ENCODE data around the gene CCDC192. TPM values are rescaled to one million over a fixed set of nuclear protein-coding genes. Genes with fewer than 3 reads are reported as not detected.
A peak's percentile ranks its signal among the peaks of the same experiment; 100 is the strongest.

CCDC192 gene
- total RNA-seq, 1 donor from 2014 or later = not detected

GRCh38 chr5:127940854-127941253 is 237.7 kb downstream of the CCDC192 start:
- Mint-ChIP-seq H3K4me1 (peaks cover 30% of the 10 kb centered on the region), H3K4me3 (peak overlapping the region; percentile 64), H3K9me3 (no peaks in the 10 kb centered on the region), H3K27ac (peak overlapping the region; percentile 79), H3K36me3 (peaks cover 2% of the 10 kb centered on the region), H3K27me3 (ENCODE audit: insufficient read depth, low read depth) (peaks cover 10% of the 10 kb centered on the region)
- Histone ChIP-seq H3K4me1 (peaks cover 18% of the 10 kb centered on the region), H3K27ac (no peak overlapping the region), H4K20me1 (ENCODE audit: low read depth) (peaks cover 4% of the 10 kb centered on the region), H3F3A (ENCODE audit: low read depth) (no peaks in the 10 kb centered on the region), H3K9me3 (ENCODE audit: low read depth) (no peaks in the 10 kb centered on the region), H3K27me3 (peaks cover 47% of the 10 kb centered on the region), H3K79me2 (ENCODE audit: low read depth) (no peaks in the 10 kb centered on the region), H2AFZ (replicated peaks) (no peak overlapping the region), H3K4me2 (peak overlapping the region; percentile 66), H3K36me3 (no peaks in the 10 kb centered on the region), H3K9ac (no peak overlapping the region), H3K4me3 (no peak overlapping the region)
- no peak for DNase-seq (ENCODE audit: low spot score)
- no peak for TF ChIP-seq EZH2 (IDR thresholded peaks at IDR 0.05)
- TF ChIP-seq EZH2phosphoT487 (IDR thresholded peaks at IDR 0.05) = no peak
- no peak for TF ChIP-seq CTCF (IDR thresholded peaks at IDR 0.05)

GRCh38 chr5:127941646-127942045 is 238.5 kb downstream of the CCDC192 start:
- peaks cover 30% of the 10 kb centered on the region for H3K4me1 Mint-ChIP-seq
- Histone ChIP-seq H3K4me2 (peak overlapping the region; percentile 66), H3F3A (ENCODE audit: low read depth) (no peaks in the 10 kb centered on the region), H3K79me2 (ENCODE audit: low read depth) (no peaks in the 10 kb centered on the region), H4K20me1 (ENCODE audit: low read depth) (peaks cover 4% of the 10 kb centered on the region), H3K27ac (no peak overlapping the region), H3K4me1 (peaks cover 18% of the 10 kb centered on the region), H2AFZ (replicated peaks) (no peak overlapping the region), H3K36me3 (no peaks in the 10 kb centered on the region), H3K4me3 (peak overlapping the region; percentile 12), H3K27me3 (peaks cover 39% of the 10 kb centered on the region), H3K9me3 (ENCODE audit: low read depth) (no peaks in the 10 kb centered on the region), H3K9ac (no peak overlapping the region)
- H3K4me3 Mint-ChIP-seq = peak overlapping the region; percentile 64
- peak overlapping the region; percentile 79 for H3K27ac Mint-ChIP-seq
- DNase-seq (ENCODE audit: low spot score) = peak; percentile 87
- peaks cover 12% of the 10 kb centered on the region for H3K27me3 Mint-ChIP-seq (ENCODE audit: insufficient read depth, low read depth)
- H3K36me3 Mint-ChIP-seq = peaks cover 2% of the 10 kb centered on the region
- no peaks in the 10 kb centered on the region for H3K9me3 Mint-ChIP-seq
- TF ChIP-seq EZH2 (IDR thresholded peaks at IDR 0.05) (no peak), EZH2phosphoT487 (IDR thresholded peaks at IDR 0.05) (no peak), CTCF (IDR thresholded peaks at IDR 0.05) (no peak)

GRCh38 chr5:127942246-127943060 is 239.3 kb downstream of the CCDC192 start:
- Histone ChIP-seq H3K79me2 (ENCODE audit: low read depth) (no peaks in the 10 kb centered on the region), H4K20me1 (ENCODE audit: low read depth) (peaks cover 4% of the 10 kb centered on the region), H3K4me3 (no peak overlapping the region), H3K27ac (no peak overlapping the region), H3K9me3 (ENCODE audit: low read depth) (no peaks in the 10 kb centered on the region), H2AFZ (replicated peaks) (no peak overlapping the region), H3K27me3 (peaks cover 31% of the 10 kb centered on the region), H3K4me2 (peak overlapping the region; percentile 66), H3K9ac (no peak overlapping the region), H3F3A (ENCODE audit: low read depth) (no peaks in the 10 kb centered on the region), H3K4me1 (peaks cover 18% of the 10 kb centered on the region), H3K36me3 (no peaks in the 10 kb centered on the region)
- TF ChIP-seq CTCF (IDR thresholded peaks at IDR 0.05) = no peak
- TF ChIP-seq EZH2phosphoT487 (IDR thresholded peaks at IDR 0.05) = no peak
- TF ChIP-seq EZH2 (IDR thresholded peaks at IDR 0.05) = no peak
- no peaks in the 10 kb centered on the region for H3K9me3 Mint-ChIP-seq
- H3K4me1 Mint-ChIP-seq = peaks cover 30% of the 10 kb centered on the region
- H3K4me3 Mint-ChIP-seq = no peak overlapping the region
- DNase-seq (ENCODE audit: low spot score) = no peak
- peak overlapping the region; percentile 79 for H3K27ac Mint-ChIP-seq
- peaks cover 12% of the 10 kb centered on the region for H3K27me3 Mint-ChIP-seq (ENCODE audit: insufficient read depth, low read depth)
- peaks cover 2% of the 10 kb centered on the region for H3K36me3 Mint-ChIP-seq
